HG02943 (cell line): ENCODE data around the gene TPSB2.

ENCODE experiments used
- ATAC-seq: cut with Tn5 transposase; IDR thresholded peaks from one replicate; pipeline ENCODE4 v1.9.1; 2021; ENCODE audit warnings: mild to moderate bottlenecking, low read depth, moderate library complexity; ENCODE audit not compliant: unreplicated experiment

The TPSB2 gene

GRCh38 chr16:1222553-1223354, 7.2 kb downstream of the TPSB2 start:
- ATAC-seq = no peak

GRCh38 chr16:1221628-1222552, 8.1 kb downstream of the TPSB2 start:
- no peak for ATAC-seq

- ATAC-seq = no peak
These were observed 8.9 kb downstream of the TPSB2 start for GRCh38 chr16:1220841-1221627.

GRCh38 chr16:1220098-1220728, 9.8 kb downstream of the TPSB2 start:
- ATAC-seq = no peak

- no peak for ATAC-seq
These were observed 10.9 kb downstream of the TPSB2 start for GRCh38 chr16:1218930-1219611.

- no peak for ATAC-seq
These were observed 11.7 kb downstream of the TPSB2 start for GRCh38 chr16:1218061-1218929.

GRCh38 chr16:1217526-1217925, 12.5 kb downstream of the TPSB2 start:
- ATAC-seq = no peak

GRCh38 chr16:1216681-1217400, 13.1 kb downstream of the TPSB2 start:
- ATAC-seq = no peak

GRCh38 chr16:1216296-1216619, 13.7 kb downstream of the TPSB2 start:
- no peak for ATAC-seq

- no peak for ATAC-seq
These were observed 14.2 kb downstream of the TPSB2 start for GRCh38 chr16:1215574-1216295.

GRCh38 chr16:1214719-1215118, 15.3 kb downstream of the TPSB2 start:
- ATAC-seq = no peak

GRCh38 chr16:1213796-1214372, 16.1 kb downstream of the TPSB2 start:
- no peak for ATAC-seq

GRCh38 chr16:1213231-1213630, 16.8 kb downstream of the TPSB2 start:
- no peak for ATAC-seq

GRCh38 chr16:1212616-1213194, 17.3 kb downstream of the TPSB2 start:
- no peak for ATAC-seq

GRCh38 chr16:1211451-1212268, 18.3 kb downstream of the TPSB2 start:
- no peak for ATAC-seq

- ATAC-seq = no peak
These were observed 19.5 kb downstream of the TPSB2 start for GRCh38 chr16:1210461-1210860.
